K562 (cell line): ENCODE measurements around the gene ZMIZ1. TPM values are rescaled to one million over a fixed set of nuclear protein-coding genes. Genes with fewer than 3 reads are reported as not detected.

ENCODE experiments used
- GABPB1 ChIP-seq: sonication (generic); formaldehyde crosslinking; IDR thresholded peaks from 2 replicates; pipeline ENCODE4 v1.8.0; 2022; ENCODE audit warnings: mild to moderate bottlenecking, missing genetic modification reagents
- GATAD2A ChIP-seq: fragments of 450-650 bp; IDR thresholded peaks from 2 replicates; pipeline ENCODE4 v1.6.1; 2017
- GMEB1 ChIP-seq: fragments of 250-450 bp; sonication (Bioruptor Pico); IDR thresholded peaks from 2 replicates; pipeline ENCODE4 v1.4.0; 2020; ENCODE audit warnings: mild to moderate bottlenecking
- MGA ChIP-seq: fragments of 450-650 bp; IDR thresholded peaks from 2 replicates; pipeline ENCODE4 v1.6.1; 2016; ENCODE audit warnings: mild to moderate bottlenecking, moderate library complexity
- RB1 ChIP-seq: fragments of 450-650 bp; IDR thresholded peaks from 2 replicates; pipeline ENCODE4 v1.6.1; 2017; ENCODE audit warnings: low read depth, mild to moderate bottlenecking
- RFX1 ChIP-seq: fragments of 450-650 bp; IDR thresholded peaks from 2 replicates; pipeline ENCODE4 v1.6.1; 2016; ENCODE audit warnings: mild to moderate bottlenecking, moderate library complexity
- TBP ChIP-seq: optimal IDR thresholded peaks from 2 replicates; pipeline ENCODE3; 2011; ENCODE audit warnings: low read depth, low read length, improper control_type of control experiment
- TOE1 ChIP-seq, 2 experiments: fragments of 450-650 bp in 1 of 2; sonication (generic) in 1 of 2; formaldehyde crosslinking in 1 of 2; IDR thresholded peaks; 2 replicates each; pipeline versions ENCODE4 v1.7.1 to v1.8.0; 2016 to 2022; ENCODE audit warnings: borderline replicate concordance in 2 of 2, mild to moderate bottlenecking in 2 of 2, antibody characterized with exemption in 1 of 2, inconsistent platforms in 1 of 2, low read depth in 1 of 2, missing genetic modification reagents in 1 of 2, moderate library complexity in 1 of 2
- ZNF224 ChIP-seq: sonication (generic); formaldehyde crosslinking; IDR thresholded peaks from 2 replicates; pipeline ENCODE4 v1.8.0; 2022; ENCODE audit warnings: mild to moderate bottlenecking, missing genetic modification reagents
- ZNF24 ChIP-seq: fragments of 450-650 bp; IDR thresholded peaks from 2 replicates; pipeline ENCODE4 v1.6.1; 2016
- ZNF354B ChIP-seq: fragments of 250-450 bp; sonication (Bioruptor Pico); IDR thresholded peaks from 2 replicates; pipeline ENCODE4 v1.4.0; 2020
- ZNF583 ChIP-seq: fragments of 250-450 bp; sonication (Bioruptor Pico); IDR thresholded peaks from 2 replicates; pipeline ENCODE4 v1.4.0; 2020
- polyA plus RNA-seq, 8 experiments: library from polyadenylated mRNA; depleted of rRNA in 4 of 8; stranded (reverse) in 5 of 8; unstranded in 3 of 8; fragments of >200 nt; fragmentation: Nextera tagmentation in 2 of 8; fragmentation: Illumina TruSeq in 1 of 8; extraction: Ambion mirVana in 2 of 8; extraction: Trizol in 1 of 8; gene quantifications; 2 replicates each; pipeline versions ENCODE4 v1.2.1 to v1.2.3, GENCODE V29; 2011 to 2014; ENCODE audit warnings: inconsistent platforms in 1 of 8, missing spikeins in 1 of 8
- total RNA-seq, 7 experiments: library from RNA; depleted of rRNA in 6 of 7; stranded (reverse); fragments of >200 nt in 6 of 7; fragmentation: Illumina TruSeq in 2 of 7; extraction: Trizol in 2 of 7; gene quantifications; 2 replicates each; pipeline versions ENCODE4 v1.2.1 to v1.2.3, GENCODE V29; 2011 to 2021; ENCODE audit warnings: low replicate concordance in 1 of 7
- TF ChIP-seq, protein P1 (sequence below): sonication (generic); formaldehyde crosslinking; IDR thresholded peaks from 2 replicates; pipeline ENCODE4 v1.8.0; 2022; ENCODE audit warnings: missing genetic modification reagents, mild to moderate bottlenecking, moderate library complexity, borderline replicate concordance

ZMIZ1 gene
- total and polyA plus RNA-seq, 9 of the 15 experiments (the other 6 are each of a cell fraction or from before 2014, with no cell fraction given): 1.0 to 37.3 (median 4.3) TPM

DNA sequence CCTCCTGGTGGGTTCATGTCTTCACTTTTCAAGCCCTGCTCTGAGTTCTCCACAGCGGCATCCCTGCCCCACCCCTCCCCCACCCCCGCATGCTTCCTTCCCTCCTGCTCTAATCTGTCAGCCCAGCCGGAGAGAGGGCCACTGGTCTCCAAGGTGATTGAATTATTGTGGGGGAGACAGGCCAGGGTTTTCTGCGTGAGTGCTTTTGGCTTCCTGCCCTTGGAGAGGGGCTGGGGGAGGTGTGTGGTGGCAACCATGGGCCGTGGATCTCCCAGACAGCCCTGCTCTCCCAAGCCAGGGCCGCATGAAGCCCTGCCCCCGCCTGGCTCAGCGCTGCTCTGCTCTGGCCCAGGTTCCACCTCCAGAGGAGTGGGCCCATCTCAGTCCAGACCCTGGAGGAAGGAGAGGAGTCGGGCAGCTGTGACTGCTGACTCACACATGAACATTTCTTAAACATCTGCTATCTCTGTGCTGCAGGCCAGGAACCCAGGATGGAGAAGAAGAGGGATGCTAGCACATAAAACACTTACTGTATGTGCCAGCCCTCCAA, 109.9 kb downstream of the ZMIZ1 start (continued):
- TF ChIP-seq, protein P1, sequence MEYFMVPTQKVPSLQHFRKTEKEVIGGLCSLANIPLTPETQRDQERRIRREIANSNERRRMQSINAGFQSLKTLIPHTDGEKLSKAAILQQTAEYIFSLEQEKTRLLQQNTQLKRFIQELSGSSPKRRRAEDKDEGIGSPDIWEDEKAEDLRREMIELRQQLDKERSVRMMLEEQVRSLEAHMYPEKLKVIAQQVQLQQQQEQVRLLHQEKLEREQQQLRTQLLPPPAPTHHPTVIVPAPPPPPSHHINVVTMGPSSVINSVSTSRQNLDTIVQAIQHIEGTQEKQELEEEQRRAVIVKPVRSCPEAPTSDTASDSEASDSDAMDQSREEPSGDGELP (CRISPR knock-in tag): peak; percentile 97
- TF ChIP-seq ZNF354B (CRISPR knock-in tag): no peak
- TF ChIP-seq GABPB1 (CRISPR knock-in tag): peak; percentile 52; the same call in 1 of the 2 replicates
- peak; percentile 20; the same call in 1 of the 2 replicates for TF ChIP-seq GATAD2A
- 0 out of 2 replicates have a peak, but pooled peaks have one; percentile 52 for TF ChIP-seq RB1
- peak; percentile 19; the same call in 1 of the 2 replicates for TF ChIP-seq ZNF24
- TF ChIP-seq TBP: peak; percentile 43
- peak; percentile 82 for TF ChIP-seq TOE1 (IDR thresholded peaks at IDR 0.05; ENCODE audit: borderline replicate concordance)
- no peak for TF ChIP-seq TOE1 (CRISPR knock-in tag; IDR thresholded peaks at IDR 0.05; ENCODE audit: borderline replicate concordance, low read depth)
- TF ChIP-seq ZNF583 (CRISPR knock-in tag): peak; percentile 86
- no peak for TF ChIP-seq ZNF224 (CRISPR knock-in tag)
- no peak for TF ChIP-seq MGA
- peak; percentile 36; the same call in 1 of the 2 replicates for TF ChIP-seq GMEB1 (CRISPR knock-in tag)
- TF ChIP-seq RFX1: peak; percentile 94
